GM23338 (cell line): Measurements from ENCODE around the gene TRIB2. TPM values are rescaled to one million over a fixed set of nuclear protein-coding genes. Genes with fewer than 3 reads are reported as not detected.

Experiments
- ATAC-seq: fragments of 200-7000 bp; cut with Tn5 transposase; 3 replicates; pipeline ENCODE4 v1.9.1; 2020
- DNase-seq: peaks from one replicate; pipeline ENCODE4 v3.0.0-alpha.2; 2015; ENCODE audit warnings: low spot score
- H2AFZ ChIP-seq: fragments of 200-600 bp; sonication (generic); 2 replicates; pipeline ENCODE4 v1.8.0; 2016; ENCODE audit warnings: antibody characterized with exemption, mild to moderate bottlenecking, moderate library complexity
- H3F3A ChIP-seq: fragments of 200-600 bp; sonication (generic); replicated peaks from 2 replicates; pipeline ENCODE4 v1.8.0; 2017; ENCODE audit warnings: antibody characterized with exemption, mixed run types, low read depth
- H3K27ac ChIP-seq: fragments of 200-600 bp; sonication (generic); 2 replicates; pipeline ENCODE4 v1.6.1; 2016; ENCODE audit warnings: low read depth
- H3K27me3 ChIP-seq: fragments of 200-600 bp; sonication (generic); 2 replicates; pipeline ENCODE4 v1.8.0; 2016; ENCODE audit warnings: mild to moderate bottlenecking, mixed run types, moderate library complexity; ENCODE audit not compliant: insufficient read depth
- H3K36me3 ChIP-seq: fragments of 200-600 bp; sonication (generic); 2 replicates; pipeline ENCODE4 v1.8.0; 2016; ENCODE audit warnings: mild to moderate bottlenecking; ENCODE audit not compliant: insufficient read depth
- H3K4me1 ChIP-seq: fragments of 200-600 bp; sonication (generic); 2 replicates; pipeline ENCODE4 v1.8.0; 2016; ENCODE audit warnings: mild to moderate bottlenecking, moderate library complexity; ENCODE audit not compliant: insufficient read depth
- H3K4me2 ChIP-seq: fragments of 200-600 bp; sonication (generic); 2 replicates; pipeline ENCODE4 v1.7.1; 2017; ENCODE audit warnings: mixed run types
- H3K4me3 ChIP-seq: fragments of 200-600 bp; sonication (generic); 2 replicates; pipeline ENCODE4 v1.6.1; 2016; ENCODE audit warnings: mixed run types
- H3K79me2 ChIP-seq: fragments of 200-600 bp; sonication (generic); replicated peaks from 2 replicates; pipeline ENCODE4 v1.8.0; 2017; ENCODE audit warnings: mild to moderate bottlenecking; ENCODE audit not compliant: insufficient read depth
- H3K9me2 ChIP-seq: fragments of 200-600 bp; sonication (generic); 2 replicates; pipeline ENCODE4 v1.8.0; 2017; ENCODE audit not compliant: insufficient read depth
- H4K20me1 ChIP-seq: fragments of 200-600 bp; sonication (generic); replicated peaks from 2 replicates; pipeline ENCODE4 v1.8.0; 2017; ENCODE audit warnings: mild to moderate bottlenecking; ENCODE audit not compliant: insufficient read depth
- H3K27ac Mint-ChIP-seq: 2 replicates; pipeline ENCODE4 v1.8.0; 2020; ENCODE audit warnings: inconsistent platforms, mild to moderate bottlenecking, moderate library complexity, mixed read lengths
- H3K27me3 Mint-ChIP-seq: 3 replicates; pipeline ENCODE4 v1.8.0; 2022; ENCODE audit warnings: low read depth, mild to moderate bottlenecking, moderate library complexity, mixed read lengths, inconsistent platforms; ENCODE audit not compliant: insufficient read depth, poor library complexity
- H3K36me3 Mint-ChIP-seq: 3 replicates; pipeline ENCODE4 v1.8.0; 2021; ENCODE audit warnings: low read depth, mild to moderate bottlenecking, inconsistent platforms, moderate library complexity, mixed read lengths
- H3K4me1 Mint-ChIP-seq: 3 replicates; pipeline ENCODE4 v1.8.0; 2020; ENCODE audit warnings: mild to moderate bottlenecking, inconsistent platforms, mixed read lengths
- H3K4me3 Mint-ChIP-seq: 3 replicates; pipeline ENCODE4 v1.8.0; 2021; ENCODE audit warnings: moderate library complexity, mild to moderate bottlenecking, inconsistent platforms, mixed read lengths
- H3K9me3 Mint-ChIP-seq: 3 replicates; pipeline ENCODE4 v1.8.0; 2020; ENCODE audit warnings: moderate library complexity, mild to moderate bottlenecking, inconsistent platforms, mixed read lengths
- CREB1 ChIP-seq: fragments of 250-450 bp; sonication (Bioruptor Pico); IDR thresholded peaks from 2 replicates; pipeline ENCODE4 v1.5.0; 2020; ENCODE audit warnings: low read depth, mild to moderate bottlenecking, moderate library complexity
- ETS1 ChIP-seq: IDR thresholded peaks from 2 replicates; pipeline ENCODE4 v1.6.1; 2016; ENCODE audit warnings: antibody characterized with exemption
- EZH2 ChIP-seq: fragments of 200-600 bp; sonication (generic); IDR thresholded peaks from one replicate; pipeline ENCODE4 v1.8.0; 2017; ENCODE audit warnings: antibody characterized with exemption, mild to moderate bottlenecking, low read depth; ENCODE audit not compliant: unreplicated experiment
- EZH2phosphoT487 ChIP-seq: fragments of 200-600 bp; sonication (generic); IDR thresholded peaks from one replicate; pipeline ENCODE4 v1.8.1; 2018; ENCODE audit warnings: antibody characterized with exemption; ENCODE audit not compliant: unreplicated experiment
- JUNB ChIP-seq: IDR thresholded peaks from one replicate; pipeline ENCODE4 v1.6.1; 2016; ENCODE audit warnings: antibody characterized with exemption; ENCODE audit not compliant: unreplicated experiment
- NANOG ChIP-seq: IDR thresholded peaks from 2 replicates; pipeline ENCODE4 v1.6.1; 2016; ENCODE audit warnings: antibody characterized with exemption, borderline replicate concordance
- POLR2AphosphoS5 ChIP-seq: IDR thresholded peaks from 2 replicates; pipeline ENCODE4 v1.6.1; 2016; ENCODE audit warnings: antibody characterized with exemption, low read depth
- REST ChIP-seq: IDR thresholded peaks from one replicate; pipeline ENCODE4 v1.6.1; 2018; ENCODE audit warnings: antibody characterized with exemption; ENCODE audit not compliant: unreplicated experiment
- STAT1 ChIP-seq: IDR thresholded peaks from one replicate; pipeline ENCODE4 v1.6.1; 2016; ENCODE audit warnings: antibody characterized with exemption; ENCODE audit not compliant: unreplicated experiment
- ZNF331 ChIP-seq: fragments of 250-450 bp; sonication (Bioruptor Pico); IDR thresholded peaks from 2 replicates; pipeline ENCODE4 v1.5.0; 2020; ENCODE audit warnings: low read depth, mild to moderate bottlenecking, moderate library complexity
- polyA plus RNA-seq: library from polyadenylated mRNA; unstranded; fragments of >200 nt; fragmentation: Nextera tagmentation; extraction: Ambion mirVana; gene quantifications from 2 replicates; pipeline ENCODE4 v1.2.1, GENCODE V29; 2016
- total RNA-seq: library from RNA; depleted of rRNA; stranded (reverse); fragments of >200 nt; shearing (Covaris generic); gene quantifications from 2 replicates; pipeline ENCODE4 v1.2.3, GENCODE V29; 2014
- TF ChIP-seq, protein P1 (sequence below), 2 experiments: fragments of 200-600 bp in 1 of 2; sonication (generic) in 1 of 2; conservative IDR thresholded peaks; 2 replicates each; pipeline versions ENCODE4 v1.5.1 to v1.6.1; 2016 to 2017; ENCODE audit warnings: antibody characterized with exemption in 2 of 2, low read depth in 2 of 2, mild to moderate bottlenecking in 2 of 2, moderate library complexity in 1 of 2
- TF ChIP-seq, protein P2 (sequence below): fragments of 250-450 bp; sonication (Bioruptor Pico); IDR thresholded peaks from 2 replicates; pipeline ENCODE4 v1.5.0; 2020; ENCODE audit warnings: mild to moderate bottlenecking, moderate library complexity

Gene TRIB2
- total and polyA plus RNA-seq, 2 experiments from 2014 or later: 40.3 to 109 TPM

DNA sequence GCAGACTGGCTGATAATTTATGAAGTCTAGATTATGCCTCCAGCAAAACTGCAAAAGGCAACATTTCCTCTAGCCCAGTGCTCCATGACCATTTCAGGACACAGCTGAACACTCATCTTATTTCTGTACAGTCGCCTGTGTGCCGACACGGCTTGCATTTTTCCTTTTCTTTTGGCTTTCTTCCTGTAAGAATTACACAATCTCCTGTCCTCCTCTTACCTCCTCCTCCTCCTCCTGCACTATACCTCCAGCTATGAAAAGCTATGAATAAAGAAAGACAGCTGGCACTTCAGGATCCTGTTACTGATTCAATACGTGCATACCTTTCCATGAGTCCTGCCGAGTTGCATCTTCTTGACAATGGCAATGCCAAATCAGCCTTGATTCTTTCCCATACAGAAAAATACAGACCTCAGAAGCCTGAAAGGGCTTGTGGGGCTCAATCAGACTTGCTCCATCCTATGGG lies 32.2 kb upstream of the TRIB2 start (continued):
- TF ChIP-seq ZNF331 (CRISPR knock-in tag) (no peak), ETS1 (no peak), NANOG (peak; percentile 51; the same call in 1 of the 2 replicates), EZH2phosphoT487 (no peak), POLR2AphosphoS5 (no peak), CREB1 (no peak), STAT1 (no peak)
- TF ChIP-seq, protein P1, sequence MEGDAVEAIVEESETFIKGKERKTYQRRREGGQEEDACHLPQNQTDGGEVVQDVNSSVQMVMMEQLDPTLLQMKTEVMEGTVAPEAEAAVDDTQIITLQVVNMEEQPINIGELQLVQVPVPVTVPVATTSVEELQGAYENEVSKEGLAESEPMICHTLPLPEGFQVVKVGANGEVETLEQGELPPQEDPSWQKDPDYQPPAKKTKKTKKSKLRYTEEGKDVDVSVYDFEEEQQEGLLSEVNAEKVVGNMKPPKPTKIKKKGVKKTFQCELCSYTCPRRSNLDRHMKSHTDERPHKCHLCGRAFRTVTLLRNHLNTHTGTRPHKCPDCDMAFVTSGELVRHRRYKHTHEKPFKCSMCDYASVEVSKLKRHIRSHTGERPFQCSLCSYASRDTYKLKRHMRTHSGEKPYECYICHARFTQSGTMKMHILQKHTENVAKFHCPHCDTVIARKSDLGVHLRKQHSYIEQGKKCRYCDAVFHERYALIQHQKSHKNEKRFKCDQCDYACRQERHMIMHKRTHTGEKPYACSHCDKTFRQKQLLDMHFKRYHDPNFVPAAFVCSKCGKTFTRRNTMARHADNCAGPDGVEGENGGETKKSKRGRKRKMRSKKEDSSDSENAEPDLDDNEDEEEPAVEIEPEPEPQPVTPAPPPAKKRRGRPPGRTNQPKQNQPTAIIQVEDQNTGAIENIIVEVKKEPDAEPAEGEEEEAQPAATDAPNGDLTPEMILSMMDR (conservative IDR thresholded peaks at IDR 0.05; ENCODE audit: low read depth in 2 of 2): no peak

- Histone ChIP-seq H3K4me3 (no peak overlapping the region), H3K4me1 (peaks cover 22% of the 10 kb centered on the region; the same call in 1 of the 2 replicates), H3K9me2 (peaks cover 4% of the 10 kb centered on the region; the same call in 1 of the 2 replicates), H3K4me2 (peak overlapping the region; percentile 59; the same call in 1 of the 2 replicates), H4K20me1 (no peaks in the 10 kb centered on the region), H3K27ac (no peak overlapping the region), H3F3A (no peaks in the 10 kb centered on the region), H3K36me3 (no peaks in the 10 kb centered on the region), H3K79me2 (no peaks in the 10 kb centered on the region), H2AFZ (no peak overlapping the region), H3K27me3 (no peaks in the 10 kb centered on the region)
- Mint-ChIP-seq H3K27me3 (peaks cover 5% of the 10 kb centered on the region), H3K4me1 (peaks cover 26% of the 10 kb centered on the region), H3K9me3 (peaks cover 20% of the 10 kb centered on the region), H3K27ac (0 out of 2 replicates have a peak overlapping the region, but pooled peaks have one; percentile 15), H3K36me3 (peaks cover 11% of the 10 kb centered on the region), H3K4me3 (no peak overlapping the region)
- DNase-seq (no peak), ATAC-seq (no peak)
- no peak for TF ChIP-seq EZH2phosphoT487
- no peak for TF ChIP-seq POLR2AphosphoS5
- TF ChIP-seq EZH2: no peak
- no peak for TF ChIP-seq JUNB
- TF ChIP-seq, protein P2, sequence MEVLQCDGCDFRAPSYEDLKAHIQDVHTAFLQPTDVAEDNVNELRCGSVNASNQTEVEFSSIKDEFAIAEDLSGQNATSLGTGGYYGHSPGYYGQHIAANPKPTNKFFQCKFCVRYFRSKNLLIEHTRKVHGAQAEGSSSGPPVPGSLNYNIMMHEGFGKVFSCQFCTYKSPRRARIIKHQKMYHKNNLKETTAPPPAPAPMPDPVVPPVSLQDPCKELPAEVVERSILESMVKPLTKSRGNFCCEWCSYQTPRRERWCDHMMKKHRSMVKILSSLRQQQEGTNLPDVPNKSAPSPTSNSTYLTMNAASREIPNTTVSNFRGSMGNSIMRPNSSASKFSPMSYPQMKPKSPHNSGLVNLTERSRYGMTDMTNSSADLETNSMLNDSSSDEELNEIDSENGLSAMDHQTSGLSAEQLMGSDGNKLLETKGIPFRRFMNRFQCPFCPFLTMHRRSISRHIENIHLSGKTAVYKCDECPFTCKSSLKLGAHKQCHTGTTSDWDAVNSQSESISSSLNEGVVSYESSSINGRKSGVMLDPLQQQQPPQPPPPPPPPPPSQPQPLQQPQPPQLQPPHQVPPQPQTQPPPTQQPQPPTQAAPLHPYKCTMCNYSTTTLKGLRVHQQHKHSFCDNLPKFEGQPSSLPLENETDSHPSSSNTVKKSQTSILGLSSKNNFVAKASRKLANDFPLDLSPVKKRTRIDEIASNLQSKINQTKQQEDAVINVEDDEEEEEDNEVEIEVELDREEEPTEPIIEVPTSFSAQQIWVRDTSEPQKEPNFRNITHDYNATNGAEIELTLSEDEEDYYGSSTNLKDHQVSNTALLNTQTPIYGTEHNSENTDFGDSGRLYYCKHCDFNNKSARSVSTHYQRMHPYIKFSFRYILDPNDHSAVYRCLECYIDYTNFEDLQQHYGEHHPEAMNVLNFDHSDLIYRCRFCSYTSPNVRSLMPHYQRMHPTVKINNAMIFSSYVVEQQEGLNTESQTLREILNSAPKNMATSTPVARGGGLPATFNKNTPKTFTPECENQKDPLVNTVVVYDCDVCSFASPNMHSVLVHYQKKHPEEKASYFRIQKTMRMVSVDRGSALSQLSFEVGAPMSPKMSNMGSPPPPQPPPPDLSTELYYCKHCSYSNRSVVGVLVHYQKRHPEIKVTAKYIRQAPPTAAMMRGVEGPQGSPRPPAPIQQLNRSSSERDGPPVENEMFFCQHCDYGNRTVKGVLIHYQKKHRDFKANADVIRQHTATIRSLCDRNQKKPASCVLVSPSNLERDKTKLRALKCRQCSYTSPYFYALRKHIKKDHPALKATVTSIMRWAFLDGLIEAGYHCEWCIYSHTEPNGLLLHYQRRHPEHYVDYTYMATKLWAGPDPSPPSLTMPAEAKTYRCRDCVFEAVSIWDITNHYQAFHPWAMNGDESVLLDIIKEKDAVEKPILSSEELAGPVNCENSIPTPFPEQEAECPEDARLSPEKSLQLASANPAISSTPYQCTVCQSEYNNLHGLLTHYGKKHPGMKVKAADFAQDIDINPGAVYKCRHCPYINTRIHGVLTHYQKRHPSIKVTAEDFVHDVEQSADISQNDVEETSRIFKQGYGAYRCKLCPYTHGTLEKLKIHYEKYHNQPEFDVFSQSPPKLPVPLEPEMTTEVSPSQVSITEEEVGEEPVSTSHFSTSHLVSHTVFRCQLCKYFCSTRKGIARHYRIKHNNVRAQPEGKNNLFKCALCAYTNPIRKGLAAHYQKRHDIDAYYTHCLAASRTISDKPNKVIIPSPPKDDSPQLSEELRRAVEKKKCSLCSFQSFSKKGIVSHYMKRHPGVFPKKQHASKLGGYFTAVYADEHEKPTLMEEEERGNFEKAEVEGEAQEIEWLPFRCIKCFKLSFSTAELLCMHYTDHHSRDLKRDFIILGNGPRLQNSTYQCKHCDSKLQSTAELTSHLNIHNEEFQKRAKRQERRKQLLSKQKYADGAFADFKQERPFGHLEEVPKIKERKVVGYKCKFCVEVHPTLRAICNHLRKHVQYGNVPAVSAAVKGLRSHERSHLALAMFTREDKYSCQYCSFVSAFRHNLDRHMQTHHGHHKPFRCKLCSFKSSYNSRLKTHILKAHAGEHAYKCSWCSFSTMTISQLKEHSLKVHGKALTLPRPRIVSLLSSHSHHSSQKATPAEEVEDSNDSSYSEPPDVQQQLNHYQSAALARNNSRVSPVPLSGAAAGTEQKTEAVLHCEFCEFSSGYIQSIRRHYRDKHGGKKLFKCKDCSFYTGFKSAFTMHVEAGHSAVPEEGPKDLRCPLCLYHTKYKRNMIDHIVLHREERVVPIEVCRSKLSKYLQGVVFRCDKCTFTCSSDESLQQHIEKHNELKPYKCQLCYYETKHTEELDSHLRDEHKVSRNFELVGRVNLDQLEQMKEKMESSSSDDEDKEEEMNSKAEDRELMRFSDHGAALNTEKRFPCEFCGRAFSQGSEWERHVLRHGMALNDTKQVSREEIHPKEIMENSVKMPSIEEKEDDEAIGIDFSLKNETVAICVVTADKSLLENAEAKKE (CRISPR knock-in tag): no peak
- TF ChIP-seq REST: no peak
Measured at GRCh38 chr2:12685145-12685544, 31.6 kb upstream of the TRIB2 start.
